Measurements from ENCODE around the gene PLCB1.

The PLCB1 gene

DNA sequence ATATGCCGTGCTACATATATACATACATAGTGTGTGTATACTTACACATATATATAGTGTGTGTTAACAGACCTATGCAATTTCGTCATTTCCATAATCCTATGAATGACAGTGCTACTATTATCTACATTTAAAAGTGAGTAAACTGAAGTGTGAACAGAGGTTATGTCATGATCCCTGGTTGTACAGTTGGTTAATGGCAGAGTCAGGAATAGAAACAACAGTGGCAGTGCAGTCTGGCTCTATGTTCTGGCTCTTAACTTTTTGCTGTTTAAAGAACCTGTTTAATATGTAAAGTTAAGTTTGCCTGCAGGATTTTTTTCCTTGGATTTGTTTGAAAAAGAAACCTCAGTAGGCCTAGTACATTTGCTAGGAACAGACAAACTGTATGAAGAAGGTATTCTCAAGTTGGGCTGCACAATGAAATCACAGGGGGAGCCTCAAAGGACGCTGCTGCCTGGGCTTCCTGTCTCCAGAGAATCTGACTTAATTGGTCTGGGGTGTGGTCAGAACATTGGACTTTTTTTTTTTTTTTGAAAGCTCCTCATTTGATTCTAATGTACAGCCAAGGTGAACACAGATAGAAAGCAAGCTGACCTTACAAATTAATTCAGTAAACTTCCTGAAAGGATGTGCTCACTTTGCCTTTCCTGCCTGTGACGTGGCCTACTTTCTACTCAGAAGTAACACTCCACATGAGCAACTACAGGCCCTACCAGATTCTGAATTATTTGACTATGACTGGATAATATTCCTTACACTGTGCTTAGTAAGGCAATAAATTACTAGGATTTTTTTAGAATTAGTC lies 29.4 kb downstream of the PLCB1 start:
- DNase-seq: no peak

DNA sequence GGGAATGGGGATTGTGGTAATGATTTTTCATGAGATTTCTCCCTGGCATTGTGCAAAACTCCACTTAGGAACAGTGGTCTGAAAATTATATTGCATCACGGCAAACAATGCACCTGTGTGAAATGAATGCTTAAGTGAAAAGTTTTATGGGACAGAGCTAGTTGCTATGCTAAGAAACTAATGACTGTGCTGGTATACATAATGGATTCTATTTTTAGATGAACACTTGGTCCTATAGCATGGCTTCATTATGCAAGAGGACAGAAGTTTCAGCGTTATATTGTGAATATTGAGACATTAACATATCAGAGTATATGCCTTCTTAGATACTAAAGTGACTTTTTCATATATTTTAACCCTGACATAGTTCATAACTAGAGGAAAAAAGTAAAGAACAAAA lies 30.5 kb downstream of the PLCB1 start:
- DNase-seq: no peak

DNA sequence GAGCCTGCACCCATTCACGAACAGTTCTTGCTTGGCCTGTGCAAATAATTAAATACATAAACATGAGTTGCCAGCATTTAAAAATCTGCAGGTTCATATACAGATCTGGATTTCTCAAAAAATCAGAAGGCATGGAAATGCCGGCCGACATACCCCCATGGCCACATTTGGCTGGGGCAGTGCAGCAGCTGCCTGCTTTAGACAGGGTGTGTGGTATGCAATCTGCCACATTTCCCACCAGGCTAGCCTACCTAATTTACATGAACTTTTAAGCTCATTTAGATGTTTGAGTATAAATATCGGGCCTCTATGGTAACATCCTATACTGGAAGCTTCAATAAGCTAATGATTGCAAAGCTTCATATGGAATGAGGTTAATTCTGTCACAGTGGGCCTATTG lies 31.5 kb downstream of the PLCB1 start:
- DNase-seq: no peak

GRCh38 chr20:8166730-8167129 lies 34.7 kb downstream of the PLCB1 start:
- no peak for DNase-seq

DNA sequence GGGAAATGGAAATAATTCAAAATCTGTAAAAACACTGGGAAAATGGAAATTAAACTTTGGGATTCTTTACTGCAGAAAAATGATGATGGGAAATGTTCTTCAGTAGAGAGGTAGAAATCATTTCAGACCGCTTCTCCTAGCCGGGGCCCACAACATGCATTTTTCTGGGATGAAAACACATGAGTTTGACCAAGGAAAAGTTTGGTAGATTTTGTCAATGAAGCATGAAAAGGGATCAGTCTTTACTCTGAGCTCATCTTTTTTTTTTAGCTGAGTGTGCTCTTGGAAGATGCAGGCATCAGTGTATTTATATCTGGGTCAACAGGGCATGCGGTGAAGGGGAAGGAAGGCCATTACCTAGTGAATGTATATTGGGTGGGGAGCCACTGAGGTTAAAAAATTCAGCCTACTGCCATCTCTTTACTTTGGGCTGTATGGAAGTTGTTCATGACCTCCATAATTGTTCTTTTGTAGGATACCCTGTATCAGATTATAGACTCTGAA lies 36.8 kb downstream of the PLCB1 start:
- DNase-seq: no peak

DNA sequence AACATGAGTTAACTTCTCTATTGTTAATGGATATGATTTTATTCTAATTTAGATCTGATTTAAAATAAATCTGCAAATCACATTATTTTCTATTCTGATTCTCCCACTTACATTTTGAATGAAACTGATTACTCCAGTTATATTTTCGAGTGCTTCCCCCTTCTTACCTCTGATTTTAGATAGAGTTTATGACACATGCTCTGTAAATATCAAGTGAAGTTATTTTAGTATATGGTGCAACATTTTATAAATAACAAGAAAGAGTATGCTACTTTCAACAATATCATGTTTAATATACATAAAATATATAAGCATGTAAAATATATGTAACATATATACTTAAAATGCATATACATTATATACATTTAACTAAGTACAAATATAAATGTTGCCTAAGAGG lies 38.9 kb downstream of the PLCB1 start:
- no peak for DNase-seq

- no peak for DNase-seq
Measured at GRCh38 chr20:8172191-8172590, 40.1 kb downstream of the PLCB1 start.

DNA sequence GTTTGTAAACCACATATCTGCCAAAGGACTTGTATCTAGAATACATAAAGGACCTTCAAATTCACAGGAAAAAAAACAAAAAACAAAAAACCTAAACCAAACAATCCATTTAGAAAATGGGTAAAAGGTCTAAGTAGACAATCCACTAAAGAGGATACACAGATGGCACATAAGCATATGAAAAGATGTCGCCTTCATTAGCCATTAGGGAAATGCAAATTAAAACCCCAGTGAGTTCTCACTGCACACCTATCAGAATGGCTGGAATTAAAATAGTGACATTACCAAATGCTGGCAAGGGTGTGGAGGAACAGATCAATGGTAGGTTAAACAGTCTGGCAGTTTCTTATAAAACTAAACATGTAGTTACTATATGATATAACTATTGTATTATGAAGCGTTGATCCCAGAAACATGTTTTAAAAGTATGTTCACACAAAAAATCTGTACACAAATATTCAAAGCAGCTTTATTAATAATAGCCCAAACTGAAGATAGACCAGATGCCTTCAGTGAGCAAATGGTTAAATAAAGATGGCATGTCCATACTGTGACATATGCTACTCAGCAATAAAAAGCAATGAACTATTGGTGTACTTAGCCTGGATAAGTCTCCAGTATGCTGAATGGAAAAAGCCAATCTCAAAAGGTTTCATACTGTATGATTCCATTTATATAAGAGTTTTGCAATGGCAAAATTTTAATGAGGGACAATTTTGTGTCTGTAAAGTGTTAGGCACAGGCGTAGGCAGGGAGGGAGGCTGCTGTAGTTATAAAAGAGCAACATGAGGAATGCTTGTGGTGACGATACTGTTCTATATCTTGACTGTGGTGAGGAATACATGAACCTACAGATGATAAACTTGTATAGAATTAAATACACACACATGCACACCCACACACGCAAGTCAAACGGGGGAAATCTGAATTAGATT lies 43.9 kb downstream of the PLCB1 start:
- peak; percentile 72 for DNase-seq

- DNase-seq: no peak
Measured at GRCh38 chr20:8183526-8183925, 51.5 kb downstream of the PLCB1 start.

DNA sequence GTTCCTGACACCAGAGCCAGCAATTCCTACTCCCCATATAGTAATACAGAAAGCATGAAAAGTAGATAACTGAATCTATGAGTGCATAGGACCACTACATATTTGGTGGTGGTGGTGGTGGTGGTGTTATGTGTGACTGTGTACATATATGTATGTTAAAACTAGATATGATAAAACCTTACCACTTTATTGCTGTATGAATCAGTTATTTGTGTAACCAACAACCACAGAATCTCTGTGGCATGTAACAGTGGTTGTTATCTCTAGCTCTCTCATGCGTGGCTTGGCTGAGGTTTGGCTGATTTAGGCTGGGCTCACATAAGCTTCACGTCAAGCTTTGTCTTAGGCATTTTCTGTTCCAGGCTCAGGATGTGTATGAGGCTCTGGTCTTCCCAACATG lies 55.7 kb downstream of the PLCB1 start:
- no peak for DNase-seq

DNA sequence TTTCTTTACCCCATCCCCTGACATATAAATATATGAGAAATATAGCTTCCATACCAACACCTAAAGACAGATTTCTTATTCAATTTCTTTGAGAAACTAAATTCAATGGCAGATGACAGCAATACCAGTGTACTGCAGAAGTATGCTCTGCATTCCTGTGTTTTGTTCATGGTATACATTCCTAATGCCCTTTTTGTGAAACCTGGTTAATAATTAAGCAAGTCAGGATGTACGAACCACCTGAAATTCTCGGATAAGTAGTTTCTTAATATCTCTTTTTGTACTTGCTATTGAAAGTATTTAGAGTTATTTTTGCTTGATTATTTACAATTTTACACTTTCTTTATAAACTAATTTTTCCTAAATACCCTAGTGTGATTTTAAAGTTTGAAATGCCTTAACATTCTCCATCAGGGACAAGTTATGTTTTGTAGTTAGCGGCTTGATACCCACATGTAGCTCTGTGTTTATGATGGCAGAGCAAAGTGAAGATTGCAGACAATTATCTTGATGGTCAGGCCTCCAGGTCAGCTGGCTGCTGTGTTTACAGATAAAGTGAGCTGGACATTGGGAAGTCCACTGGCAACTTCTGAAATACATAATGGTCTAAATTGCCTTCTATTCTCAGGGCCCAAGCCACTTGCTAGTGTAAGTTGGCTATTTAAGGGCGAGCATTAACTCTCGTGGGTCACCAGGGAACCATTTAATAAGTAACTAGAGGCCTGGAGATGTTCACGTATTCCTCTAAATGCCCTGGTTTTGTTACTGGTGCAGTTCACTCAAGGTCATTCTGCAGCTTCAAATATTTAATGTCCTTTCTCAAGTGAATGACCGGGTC lies 58.2 kb downstream of the PLCB1 start:
- DNase-seq: no peak

DNA sequence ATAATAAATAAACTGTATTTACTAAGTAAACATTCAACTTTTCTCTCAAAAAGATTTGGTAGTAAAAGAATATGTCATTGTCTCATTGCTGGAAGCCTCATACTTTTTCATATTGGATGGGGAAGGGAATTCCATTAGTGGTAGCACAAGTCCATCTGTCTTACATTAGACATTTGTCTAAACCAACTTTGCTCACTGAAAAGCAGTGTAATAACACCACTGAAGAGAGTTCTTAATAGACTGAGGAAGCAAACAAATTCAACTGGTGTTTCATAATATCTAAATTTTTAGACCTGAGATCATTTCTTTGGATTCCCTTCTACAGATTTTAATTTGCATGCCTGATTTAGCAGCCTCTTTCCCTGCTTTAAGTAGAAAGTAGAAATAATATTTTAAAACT lies 62.7 kb downstream of the PLCB1 start:
- no peak for DNase-seq

DNA sequence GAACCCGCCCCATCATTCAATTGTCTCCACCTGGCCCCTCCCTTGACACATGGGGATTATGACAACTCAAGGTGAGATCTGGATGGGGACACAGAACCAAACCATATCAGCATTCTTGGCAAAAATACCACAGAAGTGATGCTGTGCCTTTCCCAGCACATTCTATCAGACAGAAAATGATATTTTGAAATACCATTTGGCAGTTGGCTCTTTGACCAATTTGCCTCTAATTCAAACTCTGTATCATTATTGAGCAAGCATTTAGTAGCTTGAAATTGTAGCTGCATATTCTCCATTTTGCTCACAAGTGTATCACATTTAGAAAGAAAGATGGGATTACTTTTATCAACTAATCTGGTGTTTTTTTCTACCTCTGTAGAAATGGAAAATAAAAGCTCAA lies 64.0 kb downstream of the PLCB1 start:
- DNase-seq: no peak

DNA sequence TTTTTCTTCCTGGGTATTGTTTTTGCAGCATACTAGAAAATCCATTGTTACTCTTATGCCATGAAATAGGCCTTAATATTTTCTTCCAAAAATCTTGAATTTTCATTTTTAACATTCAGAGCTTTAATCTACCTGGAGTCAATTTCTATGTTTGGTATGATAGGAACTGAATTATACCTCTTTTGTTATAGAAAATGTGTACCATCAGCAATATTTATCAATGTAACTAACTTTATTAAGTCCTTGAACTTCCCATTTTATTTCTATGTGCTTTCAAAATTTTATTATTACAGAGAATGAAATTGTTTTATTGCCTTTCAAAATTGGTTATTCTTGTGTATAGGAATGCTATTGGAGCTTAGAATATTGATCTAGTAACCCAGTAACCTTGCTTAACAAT lies 68.2 kb downstream of the PLCB1 start:
- no peak for DNase-seq

- no peak for DNase-seq
Measured at GRCh38 chr20:8203366-8203765, 71.3 kb downstream of the PLCB1 start.

- no peak for DNase-seq
Measured at GRCh38 chr20:8205996-8206395, 73.9 kb downstream of the PLCB1 start.

DNA sequence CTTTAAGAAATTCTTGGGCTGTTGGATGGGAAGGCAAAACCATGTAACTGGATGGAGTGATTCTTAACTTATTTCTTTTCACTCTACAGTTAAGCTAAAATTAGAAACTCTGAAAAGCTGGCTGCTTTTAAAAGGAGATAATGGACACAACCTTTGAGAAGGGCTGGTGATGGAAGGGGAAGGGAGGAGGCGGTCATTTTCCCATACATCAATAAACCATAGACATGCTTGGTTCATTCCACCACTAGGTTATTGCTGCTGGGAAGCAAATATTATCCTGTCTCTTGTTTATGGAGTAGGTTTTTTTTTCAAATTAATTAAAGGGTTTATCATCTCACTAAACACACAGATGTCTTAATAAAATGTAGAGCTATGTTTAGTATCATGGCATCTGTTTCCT lies 76.2 kb downstream of the PLCB1 start:
- DNase-seq: no peak

- no peak for DNase-seq
Measured at GRCh38 chr20:8209061-8209460, 77.0 kb downstream of the PLCB1 start.

GRCh38 chr20:8210749-8211148 lies 78.7 kb downstream of the PLCB1 start:
- no peak for DNase-seq

- DNase-seq: no peak
Measured at GRCh38 chr20:8212286-8212685, 80.2 kb downstream of the PLCB1 start.

DNA sequence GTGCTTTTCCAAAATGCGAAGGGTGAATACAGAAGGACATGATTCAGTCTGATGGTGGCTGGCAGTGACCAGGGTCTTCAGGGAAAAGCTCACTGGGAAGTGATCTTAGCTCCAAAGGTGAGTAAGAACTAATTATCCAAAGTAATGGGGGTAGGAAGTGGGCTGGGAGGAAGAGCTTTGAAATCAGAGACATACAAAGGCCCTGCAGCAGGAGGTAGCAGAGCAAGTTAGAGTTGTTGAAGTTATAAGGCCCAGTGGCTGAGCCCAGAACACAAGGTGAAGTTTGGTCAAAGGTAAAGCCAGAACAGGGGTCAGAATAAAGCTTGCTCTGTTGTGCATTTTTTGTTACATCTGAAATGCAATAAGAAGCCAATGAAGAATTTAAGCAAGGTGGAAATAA lies 81.2 kb downstream of the PLCB1 start:
- DNase-seq: no peak

GRCh38 chr20:8213831-8214587 lies 81.9 kb downstream of the PLCB1 start:
- no peak for DNase-seq

Data from NCI-H2171 treated with DMSO at 0.1 percent for 48 hours (cell line).